HG03139 (cell line): ENCODE measurements around the gene CDA.

Experiments used
- ATAC-seq: cut with Tn5 transposase; IDR thresholded peaks from one replicate; pipeline ENCODE4 v1.9.1; 2021; ENCODE audit not compliant: unreplicated experiment

CDA gene

DNA sequence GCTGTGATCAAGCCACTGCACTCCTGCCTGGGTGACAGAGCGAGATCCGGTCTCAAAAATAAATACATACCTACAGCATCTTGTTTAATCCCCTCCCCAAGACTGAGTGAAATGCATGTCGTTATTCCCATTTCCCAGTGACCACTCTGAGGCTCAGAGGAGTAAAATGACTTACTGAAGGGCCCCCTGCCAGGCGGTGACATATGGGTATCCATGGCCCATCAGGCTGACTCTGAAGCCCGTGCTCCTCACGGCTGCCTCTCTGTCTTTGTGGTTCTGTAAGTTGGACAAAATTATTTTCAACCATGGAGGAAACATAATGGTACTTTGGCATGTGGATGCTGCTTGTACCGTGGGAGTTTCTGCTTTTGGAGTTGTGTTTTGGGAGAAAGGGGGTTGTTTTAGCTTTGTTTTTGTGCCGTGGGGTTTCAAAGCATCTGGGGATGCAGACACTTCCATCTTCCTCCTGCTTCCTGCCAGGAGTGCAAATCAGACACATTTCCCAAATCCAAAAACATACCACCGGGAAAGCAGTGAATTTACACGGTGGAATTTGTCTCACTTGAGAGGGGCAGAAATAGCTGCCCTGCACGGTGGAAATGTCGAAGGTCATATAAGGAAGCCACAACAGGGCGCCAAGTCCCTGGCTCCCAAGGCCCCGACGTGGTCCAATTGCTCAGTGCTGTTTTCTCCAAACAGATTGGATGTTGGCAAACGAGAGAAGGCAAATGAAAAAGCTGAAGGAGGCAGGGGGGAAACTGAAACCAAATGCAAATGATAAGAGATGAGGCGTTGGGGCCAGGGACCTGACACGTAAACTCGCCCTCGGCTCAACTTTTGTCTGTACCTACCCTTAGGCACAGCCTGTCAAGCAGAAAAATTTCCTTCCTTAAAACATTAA, 27.3 kb downstream of the CDA start:
- no peak for ATAC-seq

GRCh38 chr1:20616847-20617487, 28.1 kb downstream of the CDA start:
- no peak for ATAC-seq

DNA sequence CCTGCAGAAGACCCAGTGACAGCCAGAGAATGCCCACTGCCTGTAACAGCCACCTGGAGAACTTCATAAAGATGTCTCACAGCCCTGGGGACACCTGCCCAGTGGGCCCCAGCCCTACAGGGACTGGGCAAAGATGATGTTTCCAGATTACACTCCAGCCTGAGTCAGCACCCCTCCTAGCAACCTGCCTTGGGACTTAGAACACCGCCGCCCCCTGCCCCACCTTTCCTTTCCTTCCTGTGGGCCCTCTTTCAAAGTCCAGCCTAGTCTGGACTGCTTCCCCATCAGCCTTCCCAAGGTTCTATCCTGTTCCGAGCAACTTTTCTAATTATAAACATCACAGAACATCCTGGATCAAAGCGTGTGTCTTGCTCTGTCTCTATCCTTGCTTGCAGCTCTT, 29.7 kb downstream of the CDA start:
- no peak for ATAC-seq

DNA sequence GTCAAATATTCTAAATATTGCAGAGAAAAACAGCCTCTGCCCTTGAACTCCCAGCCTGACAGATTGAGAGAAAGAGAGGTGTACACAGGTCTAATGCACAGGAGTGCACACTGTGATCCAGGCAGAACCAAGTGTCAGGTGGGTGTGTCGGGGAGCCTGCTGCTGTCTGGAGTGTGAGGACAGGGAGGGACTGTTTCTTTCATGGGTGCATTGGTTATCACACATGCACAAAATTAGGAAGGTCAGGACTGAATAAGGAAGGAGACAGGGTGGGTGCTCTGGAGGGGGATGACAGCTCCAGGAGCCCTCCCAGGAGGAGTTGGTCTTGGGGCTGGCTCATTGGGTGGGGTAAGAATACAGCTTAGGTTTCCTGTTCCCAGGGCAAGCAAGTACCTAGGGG, 31.1 kb downstream of the CDA start:
- no peak for ATAC-seq

GRCh38 chr1:20621012-20621411, 32.1 kb downstream of the CDA start:
- no peak for ATAC-seq

DNA sequence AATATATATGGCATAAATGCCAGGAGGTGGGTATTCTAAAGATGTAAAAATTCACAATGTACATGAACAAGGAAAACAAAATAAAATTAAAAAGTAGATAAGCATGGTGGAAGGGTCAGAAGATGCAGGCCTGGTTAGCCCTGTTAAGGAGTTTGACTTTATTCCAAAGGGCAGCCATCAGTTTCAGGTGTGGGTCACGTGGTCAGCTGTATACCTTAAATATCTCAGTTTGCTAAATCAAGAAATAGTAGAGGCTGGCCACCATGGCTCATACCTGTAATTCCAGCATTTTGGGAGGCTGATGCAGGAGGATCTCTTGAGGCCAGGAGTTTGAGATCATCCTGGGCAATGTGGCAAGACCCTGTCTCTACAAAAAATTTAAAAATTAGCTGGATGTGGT, 35.8 kb downstream of the CDA start:
- ATAC-seq = no peak

DNA sequence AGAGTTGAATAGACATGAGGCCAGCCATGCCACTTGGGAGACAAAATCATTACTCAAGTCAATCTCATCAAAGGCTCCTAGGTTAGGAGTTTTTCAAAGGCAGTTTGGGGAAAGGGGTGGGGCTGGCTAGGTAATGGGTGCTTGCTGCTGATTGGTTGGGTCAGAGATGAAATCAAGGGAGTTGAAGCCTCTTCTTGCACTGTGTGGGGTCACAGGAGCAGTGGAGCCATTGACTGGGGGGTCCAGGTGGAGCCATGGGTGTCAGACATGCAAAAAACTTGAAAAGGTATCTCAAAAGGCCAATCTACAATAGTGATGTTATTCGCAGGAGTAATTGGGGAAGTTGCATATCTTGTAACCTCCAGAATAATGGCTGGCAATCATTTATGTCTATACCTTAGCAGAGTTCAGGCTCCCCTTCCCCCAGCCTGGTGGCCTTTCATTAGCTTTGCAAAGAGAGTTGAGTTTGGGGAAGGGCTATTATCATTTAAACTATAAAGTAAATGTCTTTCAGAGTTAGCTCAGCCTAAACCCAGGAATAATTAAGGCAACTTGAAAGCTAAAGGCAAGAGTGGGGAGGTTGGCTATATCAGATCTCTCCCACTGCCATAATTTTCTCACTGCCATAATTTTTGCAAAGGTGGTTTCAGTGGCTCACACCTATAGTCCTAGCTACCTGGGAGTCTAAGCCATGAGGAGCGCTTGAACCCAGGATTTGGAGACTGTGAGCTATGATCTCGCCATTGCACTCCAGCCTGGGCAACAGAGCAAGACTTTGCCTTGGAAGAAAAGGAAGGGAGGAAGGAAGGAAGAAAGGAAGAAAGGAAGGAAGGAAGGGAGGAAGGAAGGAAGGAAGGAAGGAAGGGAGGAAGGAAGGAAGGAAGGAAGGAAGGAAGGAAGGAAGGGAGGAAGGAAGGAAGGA, 36.5 kb downstream of the CDA start:
- ATAC-seq = no peak

- ATAC-seq = no peak
Observed at GRCh38 chr1:20626098-20626427, 37.2 kb downstream of the CDA start.

- ATAC-seq = no peak
Observed at GRCh38 chr1:20626524-20626923, 37.6 kb downstream of the CDA start.

GRCh38 chr1:20630729-20631128, 41.8 kb downstream of the CDA start:
- ATAC-seq = no peak

- no peak for ATAC-seq
Observed at GRCh38 chr1:20632386-20632785, 43.5 kb downstream of the CDA start.

GRCh38 chr1:20633190-20634064, 44.5 kb downstream of the CDA start, which contains the start of gene PINK1:
PINK1 (plus strand) TSS chr1:20633458; CDS start chr1:20633549, 91 bp downstream.
- ATAC-seq = no peak

DNA sequence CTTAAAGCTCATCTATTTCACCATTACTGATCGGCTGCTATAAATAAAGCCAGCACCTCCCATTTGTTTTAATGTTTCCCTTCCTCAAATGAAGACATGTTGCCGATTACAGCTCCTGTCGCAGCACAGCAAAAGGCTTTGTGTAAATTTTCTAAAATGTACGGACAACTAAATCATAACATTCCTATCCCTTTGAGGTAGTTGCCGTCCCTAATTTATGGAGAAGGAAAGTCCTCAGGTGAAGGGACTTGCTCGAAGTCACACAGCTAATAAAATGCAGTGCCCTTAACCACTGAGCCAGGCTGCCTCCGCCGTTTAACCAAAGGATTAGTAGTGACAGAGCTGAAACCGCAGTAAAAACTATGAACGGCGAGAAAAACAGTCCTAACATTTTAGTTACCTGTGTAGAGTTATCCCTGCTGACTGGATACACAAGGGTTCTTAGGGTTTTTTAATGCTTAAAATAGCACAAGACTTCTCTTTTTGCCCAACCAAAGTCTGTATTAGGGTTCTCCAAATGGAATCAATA, 45.2 kb downstream of the CDA start:
- ATAC-seq = no peak

GRCh38 chr1:20634594-20635084, 45.7 kb downstream of the CDA start:
- ATAC-seq = no peak

- ATAC-seq = no peak
Observed at GRCh38 chr1:20636785-20637347, 48.0 kb downstream of the CDA start.

GRCh38 chr1:20640183-20640597, 51.3 kb downstream of the CDA start:
- no peak for ATAC-seq

DNA sequence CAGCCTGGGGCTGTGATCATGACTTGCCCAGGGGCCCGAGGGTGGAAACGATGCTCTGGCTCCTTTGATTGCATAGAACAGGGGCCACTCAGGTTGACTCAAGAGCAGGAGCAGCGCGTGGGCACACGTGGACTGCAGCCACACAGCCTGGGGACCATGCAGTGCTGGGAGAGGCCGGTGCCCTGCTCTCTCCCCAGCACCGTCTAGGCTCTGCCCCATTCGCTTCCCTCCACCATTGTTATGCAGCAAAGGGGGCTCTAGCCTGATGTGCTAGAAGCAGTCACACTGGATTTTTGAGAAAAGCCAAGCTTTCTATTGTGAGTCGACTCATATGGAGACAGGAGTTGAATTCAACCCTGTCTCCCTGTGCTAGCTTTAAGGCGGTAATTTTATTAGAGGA, 53.1 kb downstream of the CDA start:
- no peak for ATAC-seq

DNA sequence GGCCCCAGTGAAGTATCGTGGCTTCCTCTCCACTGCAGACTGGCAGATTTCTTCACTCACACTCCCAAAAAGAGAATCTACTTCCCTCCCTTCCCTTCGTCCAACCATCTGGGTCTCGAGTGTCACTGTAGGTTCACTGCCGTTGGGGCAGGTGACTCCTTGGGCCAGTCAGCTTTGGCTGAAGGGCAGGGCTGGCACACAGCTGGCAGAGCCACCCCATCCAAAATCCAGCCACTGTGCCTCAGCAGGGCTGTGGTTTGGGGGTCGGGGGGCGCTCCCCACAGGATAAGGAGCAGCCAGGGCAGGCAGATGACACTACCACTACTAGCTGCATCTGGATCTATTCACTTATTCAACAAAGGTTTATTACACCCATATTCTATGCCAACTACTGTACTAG, 54.2 kb downstream of the CDA start:
- no peak for ATAC-seq

DNA sequence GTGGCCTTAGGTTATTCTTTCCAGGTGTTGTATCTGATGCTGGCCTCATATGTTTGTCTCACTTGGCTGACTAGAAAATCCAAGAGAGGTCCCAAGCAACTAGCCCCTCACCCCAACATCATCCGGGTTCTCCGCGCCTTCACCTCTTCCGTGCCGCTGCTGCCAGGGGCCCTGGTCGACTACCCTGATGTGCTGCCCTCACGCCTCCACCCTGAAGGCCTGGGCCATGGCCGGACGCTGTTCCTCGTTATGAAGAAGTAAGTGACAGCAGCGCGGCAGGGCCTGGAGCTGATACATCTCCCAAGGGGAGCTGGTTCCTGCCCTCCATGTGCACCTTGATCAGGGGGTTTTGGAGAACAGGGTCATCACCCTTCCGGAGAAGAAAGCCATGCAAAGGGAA, 55.5 kb downstream of the CDA start:
- ATAC-seq = no peak

GRCh38 chr1:20645414-20645813, 56.5 kb downstream of the CDA start:
- no peak for ATAC-seq
